ENCODE results near the gene SMAD3. TPM values are rescaled to one million over a fixed set of nuclear protein-coding genes. Genes with fewer than 3 reads are reported as not detected.
A peak's percentile ranks its signal among the peaks of the same experiment; 100 is the strongest.

The SMAD3 gene
- total and polyA plus RNA-seq, 4 donors: 10.9 to 41.6 (median 23.4) TPM

- ATAC-seq (ENCODE audit: insufficient read depth, low FRiP score): no peak
- WGBS, 2 donors: 35 to 57% methylated on average over 8 of the region's 8 CpGs
- peaks cover 4 to 36% (median 15%) of the 10 kb centered on the region in 5 donors for H3K4me1 ChIP-seq (ENCODE audit: control insufficient read depth in 5 of 5, insufficient read depth in 5 of 5, low read length in 5 of 5)
Observed at GRCh38 chr15:67098768-67099282, 33.4 kb downstream of the SMAD3 start.

GRCh38 chr15:67100124-67100791 lies 34.9 kb downstream of the SMAD3 start:
- Histone ChIP-seq H3K9ac (ENCODE audit: insufficient read depth in 1 of 2, low read length in 2 of 2) (no peak overlapping the region), H3K9me3 (ENCODE audit: control insufficient read depth in 4 of 4, insufficient read depth in 3 of 4, low read length in 3 of 4) (no peaks in the 10 kb centered on the region), H3K4me1 (ENCODE audit: control insufficient read depth in 5 of 5, insufficient read depth in 5 of 5, low read length in 5 of 5) (peaks cover 8 to 43% (median 27%) of the 10 kb centered on the region in 5 donors), H3K27ac (ENCODE audit: low read depth in 1 of 2, low read length in 1 of 2) (no peak overlapping the region), H3K36me3 (ENCODE audit: control insufficient read depth in 4 of 4, insufficient read depth in 4 of 4, low read length in 4 of 4) (peaks cover 0 to 2% (median 0%) of the 10 kb centered on the region in 4 donors), H3K4me3 (no peak overlapping the region), H3K27me3 (ENCODE audit: control insufficient read depth in 3 of 3, insufficient read depth in 3 of 3, low read length in 2 of 3) (no peaks in the 10 kb centered on the region)
- DNase-seq (no peak), ATAC-seq (ENCODE audit: insufficient read depth, low FRiP score) (no peak)
- WGBS, 2 donors: 72 to 74% methylated on average over 5 of the region's 5 CpGs
- TF ChIP-seq CTCF (IDR thresholded peaks at IDR 0.05; ENCODE audit: control extremely low read depth, extremely low read depth): no peak

More at GRCh38 chr15:67098768-67099282, 33.4 kb downstream of the SMAD3 start:
- Histone ChIP-seq H3K4me3 (no peak overlapping the region), H3K36me3 (ENCODE audit: control insufficient read depth in 4 of 4, insufficient read depth in 4 of 4, low read length in 4 of 4) (peaks cover 0 to 3% (median 0%) of the 10 kb centered on the region in 4 donors), H3K27me3 (ENCODE audit: control insufficient read depth in 3 of 3, insufficient read depth in 3 of 3, low read length in 2 of 3) (no peaks in the 10 kb centered on the region), H3K27ac (ENCODE audit: low read depth in 1 of 2, low read length in 1 of 2) (peak overlapping the region in 1 of 2 donors; percentile 85), H3K9me3 (ENCODE audit: control insufficient read depth in 4 of 4, insufficient read depth in 3 of 4, low read length in 3 of 4) (no peaks in the 10 kb centered on the region), H3K9ac (ENCODE audit: insufficient read depth in 1 of 2, low read length in 2 of 2) (no peak overlapping the region)
- TF ChIP-seq CTCF (IDR thresholded peaks at IDR 0.05; ENCODE audit: control extremely low read depth, extremely low read depth): no peak
- DNase-seq: no peak

GRCh38 chr15:67100801-67101581 lies 35.6 kb downstream of the SMAD3 start:
- no peak overlapping the region for H3K27ac ChIP-seq (ENCODE audit: low read depth in 1 of 2, low read length in 1 of 2)
- no peak overlapping the region for H3K9ac ChIP-seq (ENCODE audit: insufficient read depth in 1 of 2, low read length in 2 of 2)
- H3K9me3 ChIP-seq (ENCODE audit: control insufficient read depth in 4 of 4, insufficient read depth in 3 of 4, low read length in 3 of 4): no peaks in the 10 kb centered on the region
- H3K4me3 ChIP-seq: no peak overlapping the region
- H3K27me3 ChIP-seq (ENCODE audit: control insufficient read depth in 3 of 3, insufficient read depth in 3 of 3, low read length in 2 of 3): no peaks in the 10 kb centered on the region
- peaks cover 8 to 47% (median 28%) of the 10 kb centered on the region in 5 donors for H3K4me1 ChIP-seq (ENCODE audit: control insufficient read depth in 5 of 5, insufficient read depth in 5 of 5, low read length in 5 of 5)
- no peaks in the 10 kb centered on the region for H3K36me3 ChIP-seq (ENCODE audit: control insufficient read depth in 4 of 4, insufficient read depth in 4 of 4, low read length in 4 of 4)
- WGBS, 2 donors: 49 to 73% methylated on average over 7 of the region's 7 CpGs
- ATAC-seq (ENCODE audit: insufficient read depth, low FRiP score): no peak
- TF ChIP-seq CTCF (IDR thresholded peaks at IDR 0.05; ENCODE audit: control extremely low read depth, extremely low read depth): no peak
- no peak for DNase-seq
